Measurements from ENCODE around the gene MCEMP1.
A peak's percentile ranks its signal among the peaks of the same experiment; 100 is the strongest.

Gene MCEMP1

DNA sequence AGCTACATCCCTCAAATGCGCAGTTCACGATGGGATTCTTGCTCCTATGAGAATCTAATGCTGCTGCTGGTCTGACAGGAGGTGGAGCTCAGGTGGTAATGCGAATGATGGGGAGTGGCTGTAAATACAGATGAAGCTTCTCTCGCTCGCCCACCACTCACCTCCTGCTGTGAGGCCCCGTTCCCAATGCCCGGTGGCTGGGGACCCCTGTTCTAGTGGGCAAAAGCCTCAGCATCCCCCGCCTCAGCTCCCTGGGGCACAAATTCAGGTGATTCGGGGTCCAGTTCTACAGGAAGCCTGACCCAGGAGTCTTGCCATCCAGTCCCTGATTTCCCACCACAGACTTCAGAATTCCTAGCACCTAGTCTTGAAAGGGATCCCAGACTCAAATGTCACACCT is 4.4 kb upstream of the MCEMP1 start:
- DNase-seq, result no peak

GRCh38 chr19:7674010-7675005 is 2.6 kb upstream of the MCEMP1 start:
- peak; percentile 11 for DNase-seq

- DNase-seq, result no peak
Measured at GRCh38 chr19:7676376-7676775, 514 bp upstream of the MCEMP1 start.

DNA sequence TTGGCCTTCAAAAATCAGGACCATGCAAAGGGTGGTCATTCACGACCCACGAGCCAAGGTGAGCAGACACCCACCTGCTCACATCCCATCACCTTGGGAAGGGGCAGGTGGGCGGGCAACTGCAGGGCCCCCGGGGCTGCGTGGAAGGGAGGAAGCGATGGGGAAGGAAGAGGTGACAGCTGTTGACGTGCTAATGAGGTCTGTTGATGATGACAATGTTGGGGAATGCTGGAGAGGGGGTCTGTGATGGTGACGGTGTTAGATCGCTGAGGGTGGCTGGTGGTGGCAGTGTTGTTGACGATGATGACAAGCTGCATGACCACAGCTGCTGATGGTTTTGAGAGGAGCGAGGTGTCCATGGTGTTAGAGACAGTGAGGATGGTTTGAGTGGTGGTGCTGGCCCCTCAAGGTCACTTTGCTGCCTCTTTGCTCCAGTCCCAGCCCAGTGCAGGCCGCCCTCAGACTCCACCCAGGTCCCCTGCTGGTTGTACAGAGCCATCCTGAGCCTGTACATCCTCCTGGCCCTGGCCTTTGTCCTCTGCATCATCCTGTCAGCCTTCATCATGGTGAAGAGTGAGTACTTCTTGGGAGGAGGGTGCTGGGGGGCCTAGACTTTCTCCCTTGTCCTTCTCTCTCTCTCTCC is 900 bp downstream of the MCEMP1 start:
- no peak for DNase-seq

DNA sequence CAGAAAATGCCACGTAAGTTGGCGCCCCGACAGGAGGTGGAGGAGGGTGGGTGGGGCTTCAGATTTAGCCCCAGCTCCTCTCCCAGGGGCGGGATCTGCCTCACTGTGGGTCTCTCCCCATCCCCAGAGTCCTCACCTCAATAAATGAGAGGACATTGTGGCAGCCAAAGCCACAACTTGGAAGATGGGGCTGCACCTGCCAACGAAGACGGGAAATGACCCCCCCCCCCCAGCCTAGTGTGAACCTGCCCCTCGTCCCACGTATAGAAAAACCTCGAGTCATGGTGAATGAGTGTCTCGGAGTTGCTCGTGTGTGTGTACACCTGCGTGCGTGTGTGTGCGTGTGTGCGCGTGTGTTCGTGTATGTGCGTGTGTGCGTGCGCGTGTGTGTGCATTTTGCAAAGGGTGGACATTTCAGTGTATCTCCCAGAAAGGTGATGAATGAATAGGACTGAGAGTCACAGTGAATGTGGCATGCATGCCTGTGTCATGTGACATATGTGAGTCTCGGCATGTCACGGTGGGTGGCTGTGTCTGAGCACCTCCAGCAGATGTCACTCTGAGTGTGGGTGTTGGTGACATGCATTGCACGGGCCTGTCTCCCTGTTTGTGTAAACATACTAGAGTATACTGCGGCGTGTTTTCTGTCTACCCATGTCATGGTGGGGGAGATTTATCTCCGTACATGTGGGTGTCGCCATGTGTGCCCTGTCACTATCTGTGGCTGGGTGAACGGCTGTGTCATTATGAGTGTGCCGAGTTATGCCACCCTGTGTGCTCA is 2.3 kb downstream of the MCEMP1 start:
- DNase-seq, result peak; percentile 2

DNA sequence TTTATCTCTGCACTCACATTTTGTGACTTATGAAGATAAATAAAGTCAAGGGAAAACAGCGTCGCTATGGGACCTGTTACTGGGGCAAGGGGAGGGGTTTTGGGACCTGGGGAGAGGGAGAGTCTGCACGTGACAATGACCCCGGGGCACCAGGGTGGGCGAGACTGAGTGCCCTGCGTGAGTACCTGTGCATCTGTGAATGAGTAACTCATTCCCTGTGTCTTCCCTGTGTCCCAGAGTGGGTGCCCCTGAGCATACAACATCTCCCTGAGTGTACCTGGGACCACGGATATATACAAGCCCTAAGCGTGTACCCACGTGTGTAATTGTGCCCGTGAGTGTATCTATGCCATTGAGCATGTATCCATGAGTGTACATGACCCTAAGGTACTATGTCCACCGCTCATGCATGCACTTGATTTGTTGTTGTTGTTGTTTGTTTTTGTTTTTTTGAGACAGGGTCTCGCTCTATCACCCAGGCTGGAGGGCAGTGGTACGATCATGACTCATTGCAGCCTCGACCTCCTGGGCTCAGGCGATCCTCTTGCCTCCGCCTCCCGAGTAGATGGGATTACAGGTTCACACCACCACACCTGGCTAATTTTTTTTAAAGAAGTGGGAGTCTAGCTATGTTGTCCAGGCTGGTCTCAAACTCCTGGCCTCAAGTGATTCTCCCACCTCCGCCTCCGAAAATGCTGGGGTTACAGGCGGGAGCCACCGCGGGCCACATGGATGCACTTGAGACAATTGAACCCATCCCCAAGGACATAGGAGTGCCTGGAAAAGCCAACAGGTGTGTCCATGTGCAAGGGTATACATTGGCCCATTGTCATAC is 3.1 kb downstream of the MCEMP1 start:
- DNase-seq, result no peak

DNA sequence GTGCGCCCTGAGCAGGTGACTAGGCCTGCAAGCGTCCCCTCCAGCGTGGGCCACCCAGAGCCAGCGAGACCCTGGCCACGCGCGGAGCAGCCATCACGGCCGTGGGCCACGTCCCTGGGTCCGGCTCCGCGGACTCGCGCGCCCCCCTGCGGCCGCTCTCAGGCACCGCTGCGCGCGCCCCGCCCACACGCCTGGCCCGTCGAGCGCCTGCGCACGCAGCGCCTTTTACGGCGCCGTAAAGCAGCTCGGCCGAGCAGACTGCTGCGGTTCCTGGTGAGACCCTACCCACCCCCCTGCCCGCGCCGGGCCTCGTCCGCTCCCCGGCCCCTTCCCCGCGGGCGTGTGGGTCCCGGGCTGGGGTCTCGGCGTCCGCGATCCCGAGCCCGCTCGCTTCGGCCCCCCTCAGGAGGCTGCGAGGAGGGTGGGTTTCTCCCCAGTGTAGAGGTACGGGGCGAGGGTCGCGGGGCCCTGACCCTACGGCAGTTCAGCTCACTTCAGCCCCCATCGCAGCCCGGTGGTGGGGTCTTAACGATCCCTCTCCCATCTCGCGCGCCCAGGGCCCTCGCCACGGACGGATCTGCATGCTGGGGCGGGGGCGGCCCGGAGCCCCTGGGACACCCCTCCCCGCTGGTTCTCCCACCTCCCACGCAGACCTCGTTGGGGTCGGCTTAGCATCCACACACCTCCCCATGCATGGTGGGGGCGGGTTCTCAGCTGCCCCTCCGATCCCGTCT is 3.9 kb downstream of the MCEMP1 start, which contains the start of gene TRAPPC5:
TSS of gene TRAPPC5 (plus strand) at position 228 of the 734 bp plus-strand sequence. CDS start 1,421 bp downstream, outside the sequence.
- DNase-seq, result peak; percentile 77

DNA sequence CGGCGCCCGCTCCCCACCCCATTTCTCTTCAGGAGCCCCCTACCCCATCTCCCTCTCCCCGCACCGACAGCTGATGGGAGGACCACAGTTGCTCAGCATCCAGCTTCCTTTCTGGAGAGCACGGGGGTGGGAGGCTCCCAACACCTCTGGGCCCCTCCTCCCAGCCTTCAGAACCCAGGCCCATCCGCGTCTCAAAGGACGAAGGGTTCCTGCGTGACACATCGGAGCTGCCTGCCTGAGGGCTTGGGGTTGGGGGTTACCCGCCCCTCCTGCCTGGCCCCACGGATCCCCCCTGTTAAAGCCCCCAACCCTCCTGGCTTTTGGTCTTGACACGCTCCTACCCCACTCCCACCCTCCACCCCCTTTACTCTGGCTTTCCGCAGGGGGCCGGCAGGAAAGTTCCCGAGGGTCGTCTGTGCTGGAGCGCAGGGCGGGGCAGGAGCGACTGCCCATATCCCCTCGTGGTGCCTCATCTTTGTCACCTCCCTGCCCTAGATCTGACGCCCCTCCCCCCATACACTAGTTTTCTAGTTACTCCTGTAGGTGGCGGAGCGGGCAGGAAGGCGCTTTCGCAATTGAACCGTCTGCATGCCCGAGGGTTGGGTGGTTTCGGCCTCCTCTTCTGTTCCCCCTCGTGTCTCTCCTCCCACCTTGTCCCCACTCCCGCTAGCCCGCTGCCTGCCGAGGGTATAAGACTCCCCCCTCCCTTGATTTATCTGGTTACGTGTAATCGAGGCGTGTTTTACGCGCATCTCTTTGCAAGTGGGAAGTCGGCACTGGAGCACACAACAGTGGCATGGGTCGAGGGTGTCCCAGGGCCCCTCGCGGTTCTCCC is 4.7 kb downstream of the MCEMP1 start:
- DNase-seq, result no peak

- DNase-seq, result no peak
Measured at GRCh38 chr19:7682175-7682855, 5.4 kb downstream of the MCEMP1 start.

- no peak for DNase-seq
Measured at GRCh38 chr19:7685546-7686445, 8.9 kb downstream of the MCEMP1 start.

- no peak for DNase-seq
Measured at GRCh38 chr19:7687177-7687576, 10.3 kb downstream of the MCEMP1 start.

- no peak for DNase-seq
Measured at GRCh38 chr19:7689165-7689564, 12.3 kb downstream of the MCEMP1 start.

DNA sequence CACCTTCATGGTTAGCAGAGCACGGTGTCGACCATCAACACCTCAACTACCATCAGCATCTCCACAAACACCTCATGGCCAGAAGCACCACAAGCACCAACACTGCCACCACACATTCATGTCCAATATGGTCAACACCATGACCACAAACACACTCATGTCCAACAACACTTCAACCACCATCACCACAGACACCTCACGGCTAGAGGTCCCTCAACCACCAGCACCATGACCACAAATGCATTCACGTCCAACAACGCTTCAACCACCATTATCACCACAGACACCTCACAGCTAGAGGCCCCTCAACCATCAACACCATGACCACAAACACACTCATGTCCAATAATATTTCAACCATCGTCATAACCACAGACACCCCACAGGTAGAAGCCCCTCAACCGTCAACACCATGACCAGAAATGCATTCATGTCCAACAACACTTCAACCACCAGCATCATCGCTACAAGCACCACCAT is 13.9 kb downstream of the MCEMP1 start:
- no peak for DNase-seq

DNA sequence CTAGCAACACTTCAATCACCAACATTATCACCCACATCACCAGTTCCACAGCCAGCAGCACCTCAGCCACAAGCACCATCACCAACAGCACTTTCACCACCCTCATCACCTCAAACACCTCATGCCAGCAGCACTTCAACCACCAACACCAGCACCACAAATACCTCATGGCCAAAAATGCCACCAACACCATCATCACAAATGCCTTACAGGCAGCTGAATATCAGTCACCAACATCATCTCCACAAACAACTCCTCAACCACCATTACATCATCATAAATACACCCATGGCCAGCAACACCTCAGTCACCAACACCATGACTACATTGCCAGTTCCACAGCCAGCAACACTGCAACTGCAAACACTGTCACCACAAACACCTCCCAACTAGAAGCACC is 14.6 kb downstream of the MCEMP1 start:
- no peak for DNase-seq

- DNase-seq, result no peak
Measured at GRCh38 chr19:7692417-7693088, 15.7 kb downstream of the MCEMP1 start.

- DNase-seq, result no peak
Measured at GRCh38 chr19:7694499-7694898, 17.6 kb downstream of the MCEMP1 start.

DNA sequence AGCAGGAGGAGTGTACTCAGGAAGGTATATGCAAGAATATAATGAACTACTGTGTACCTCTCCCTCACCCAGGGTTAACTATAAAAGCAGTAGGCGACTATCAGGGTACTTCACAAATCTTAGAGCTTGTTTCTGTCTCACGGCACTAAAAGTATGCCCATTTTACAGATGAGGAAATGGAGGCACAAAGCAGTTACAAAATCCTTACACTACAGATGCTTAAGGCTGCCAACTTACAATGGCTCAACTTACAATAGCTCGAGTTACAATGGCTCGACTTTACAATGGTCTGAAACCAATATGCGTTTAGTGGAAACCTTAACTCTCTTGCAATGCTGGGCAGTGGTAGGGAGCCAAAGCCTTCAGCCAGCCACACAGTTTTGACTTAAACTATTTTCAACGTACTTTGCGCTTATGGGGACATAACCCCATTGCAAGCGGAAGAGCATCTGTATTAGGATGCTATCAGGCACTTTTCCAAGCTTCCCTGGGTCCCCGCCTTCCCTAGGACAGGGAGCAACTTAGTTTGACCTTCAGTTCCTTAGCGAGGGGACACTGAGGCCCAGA is 20.9 kb downstream of the MCEMP1 start:
- no peak for DNase-seq

GRCh38 chr19:7698583-7698982 is 21.7 kb downstream of the MCEMP1 start:
- DNase-seq, result no peak
